NCI-H2196 (cell line): ENCODE results near the gene MEGF11.
A peak's percentile ranks its signal among the peaks of the same experiment; 100 is the strongest.
"Not testable (repeated sequence)": the region's sequence is repeated elsewhere in the genome, so short reads cannot be mapped to it uniquely, and the experiment has no call there.

Experiments
- DNase-seq: peaks from one replicate; lab custom pipeline; 2025; ENCODE audit not compliant: unreplicated experiment; lab: John Stamatoyannopoulos, UW

The MEGF11 gene

DNA sequence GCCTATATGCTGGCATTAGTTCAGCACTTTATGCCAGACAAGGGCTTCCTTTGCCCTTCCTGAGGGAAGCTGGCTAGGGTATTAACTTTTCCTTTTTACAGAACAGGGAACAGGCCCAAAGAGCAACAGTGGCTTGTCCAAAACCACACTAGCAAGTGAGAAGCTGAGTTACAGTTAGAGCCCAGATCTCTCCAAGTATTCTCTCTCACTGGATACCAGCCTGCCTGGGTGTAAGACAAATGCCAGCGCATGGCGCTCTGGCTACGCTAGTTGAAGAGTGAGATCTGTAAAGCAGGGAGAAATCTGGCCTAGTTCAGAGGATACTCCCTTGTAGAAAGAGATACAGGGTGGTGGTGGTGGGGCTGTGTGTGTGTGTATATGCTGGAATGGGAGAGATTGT lies 345.9 kb downstream of the MEGF11 start:
- DNase-seq: no peak

- no peak for DNase-seq
These were observed 347.2 kb downstream of the MEGF11 start for GRCh38 chr15:65906396-65906795.

DNA sequence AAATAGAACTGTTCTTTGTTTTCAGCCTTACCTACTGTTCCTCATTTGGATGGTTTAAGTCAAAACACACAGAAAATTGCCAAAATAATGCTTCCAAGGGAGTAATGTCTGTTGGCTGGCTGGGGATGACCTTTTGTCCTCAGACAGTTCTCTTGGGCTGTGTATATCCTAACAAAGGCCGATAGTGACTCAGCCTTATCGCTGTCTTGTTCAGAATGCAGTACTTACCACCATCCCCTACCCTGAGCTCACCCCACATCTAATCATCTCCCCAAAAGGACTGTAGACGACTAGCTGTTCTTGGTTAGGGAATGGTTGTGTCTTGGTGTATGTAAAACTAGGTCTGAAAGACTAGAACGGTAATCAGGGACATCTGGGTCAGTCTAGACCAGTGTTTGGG lies 349.2 kb downstream of the MEGF11 start:
- no peak for DNase-seq

- DNase-seq: no peak
These were observed 350.1 kb downstream of the MEGF11 start for GRCh38 chr15:65903296-65904073.

GRCh38 chr15:65902373-65902772 lies 351.2 kb downstream of the MEGF11 start:
- DNase-seq: peak; percentile 68

DNA sequence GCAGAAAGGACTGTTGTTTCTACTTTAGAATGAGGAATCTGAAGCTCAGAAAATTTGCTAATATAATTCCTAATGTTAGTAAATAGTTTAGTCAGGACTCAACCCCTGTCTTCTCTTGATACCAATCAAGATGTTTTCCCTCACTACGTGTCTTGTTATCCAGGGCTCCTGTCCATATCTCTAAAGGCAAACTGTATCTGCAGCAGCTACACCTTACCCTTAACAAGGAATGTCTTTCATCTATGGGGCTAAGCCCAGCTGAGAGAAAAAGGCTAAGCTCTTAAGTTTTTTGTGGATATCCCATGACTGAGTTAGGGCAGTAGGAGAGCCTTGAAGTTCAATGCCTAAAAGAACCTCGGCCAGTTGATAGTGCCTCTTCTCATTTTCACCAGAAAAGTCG lies 351.7 kb downstream of the MEGF11 start:
- no peak for DNase-seq

GRCh38 chr15:65901336-65901735 lies 352.2 kb downstream of the MEGF11 start:
- DNase-seq: no peak

GRCh38 chr15:65900488-65900887 lies 353.1 kb downstream of the MEGF11 start:
- DNase-seq: no peak

- no peak for DNase-seq
These were observed 357.3 kb downstream of the MEGF11 start for GRCh38 chr15:65896236-65896635.

GRCh38 chr15:65893060-65893459 lies 360.5 kb downstream of the MEGF11 start:
- DNase-seq: no peak

- DNase-seq: no peak
These were observed 364.6 kb downstream of the MEGF11 start for GRCh38 chr15:65888981-65889380.

DNA sequence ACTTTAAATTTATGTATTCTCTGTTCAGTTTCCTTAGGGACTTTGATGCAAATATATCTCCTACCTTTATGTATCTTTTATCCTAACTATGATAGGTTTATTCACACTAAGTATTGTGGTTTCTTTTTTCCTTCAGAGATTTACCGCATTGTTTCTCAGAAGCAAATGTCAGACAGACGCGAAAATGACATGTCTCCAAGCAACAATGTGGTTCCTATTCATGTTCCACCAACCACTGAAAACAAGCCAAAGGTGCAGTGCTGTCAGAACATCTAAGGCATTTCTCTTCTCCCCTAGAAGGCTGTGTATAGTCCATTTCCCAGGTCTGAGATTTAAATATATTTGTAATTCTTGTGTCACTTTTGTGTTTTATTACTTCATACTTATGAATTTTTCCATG lies 366.0 kb downstream of the MEGF11 start:
- DNase-seq: no peak

- DNase-seq: no peak
These were observed 367.8 kb downstream of the MEGF11 start for GRCh38 chr15:65885668-65886218.

DNA sequence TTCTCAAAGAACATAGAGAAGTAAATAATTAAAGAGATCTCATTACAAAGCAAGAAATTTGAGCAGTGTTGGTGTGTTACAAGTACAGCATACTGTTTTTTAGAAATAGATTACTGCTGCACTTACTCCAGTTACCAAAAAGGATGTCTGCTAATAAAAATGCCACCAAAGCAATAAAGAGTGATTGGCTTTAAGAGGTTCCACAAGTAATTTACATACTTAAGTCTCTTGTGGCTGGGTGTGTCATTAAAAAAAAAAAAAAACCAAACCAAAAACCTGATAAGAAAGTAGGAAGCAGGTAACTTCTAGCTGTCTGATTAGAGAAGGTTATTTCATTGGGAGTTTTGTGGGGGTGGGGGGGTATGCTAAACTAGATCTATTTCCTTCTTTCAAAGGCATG lies 369.0 kb downstream of the MEGF11 start:
- DNase-seq: no peak

- no peak for DNase-seq
These were observed 370.0 kb downstream of the MEGF11 start for GRCh38 chr15:65883571-65883970.

DNA sequence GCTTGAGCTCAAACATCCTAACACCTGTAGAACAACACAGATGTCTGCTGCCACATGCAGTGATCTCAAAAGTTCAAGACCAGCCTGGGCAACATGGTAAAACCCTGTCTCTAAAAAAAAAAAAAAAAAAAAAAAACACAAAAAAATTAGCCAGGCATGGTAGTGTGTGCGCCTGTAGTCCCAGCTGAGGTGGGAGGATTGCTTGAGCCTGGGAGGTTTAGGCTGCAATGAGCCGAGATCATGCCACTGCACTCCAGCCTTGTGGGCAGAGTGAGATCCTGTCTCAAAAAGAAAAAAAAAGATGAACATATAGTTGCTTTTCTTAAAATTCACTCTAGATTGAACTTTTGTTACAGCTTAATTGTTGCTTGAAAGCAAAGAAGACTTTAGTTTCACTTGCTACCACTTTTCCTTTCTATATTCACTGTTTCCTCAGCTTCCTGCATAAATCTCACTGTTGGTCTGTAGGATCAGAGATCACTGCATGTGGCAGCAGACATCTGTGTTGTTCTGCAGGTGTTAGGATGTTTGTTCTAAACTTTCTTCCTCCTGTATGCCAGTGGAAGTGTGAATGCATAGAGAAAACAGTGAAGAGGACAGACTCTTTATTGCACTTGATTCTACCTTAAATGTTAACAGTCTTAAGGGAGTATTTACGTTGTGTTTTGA lies 371.6 kb downstream of the MEGF11 start:
- DNase-seq: no peak

DNA sequence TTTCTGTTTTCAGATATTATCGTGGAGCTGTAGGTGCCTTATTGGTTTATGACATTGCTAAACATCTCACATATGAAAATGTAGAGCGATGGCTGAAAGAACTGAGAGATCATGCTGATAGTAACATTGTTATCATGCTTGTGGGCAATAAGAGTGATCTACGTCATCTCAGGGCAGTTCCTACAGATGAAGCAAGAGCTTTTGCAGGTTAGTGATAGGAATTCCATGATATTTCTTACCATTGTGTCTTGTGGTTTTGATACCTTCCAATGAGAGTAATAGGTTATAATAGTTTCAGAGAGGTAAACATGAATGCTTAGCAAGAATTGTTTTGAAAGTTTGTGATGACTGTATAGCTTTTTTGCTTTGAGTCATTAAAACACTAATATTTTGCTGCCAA lies 375.8 kb downstream of the MEGF11 start:
- no peak for DNase-seq

- no peak for DNase-seq
These were observed 378.1 kb downstream of the MEGF11 start for GRCh38 chr15:65875458-65875857.

GRCh38 chr15:65873256-65873655 lies 380.3 kb downstream of the MEGF11 start:
- no peak for DNase-seq

- DNase-seq: not testable (repeated sequence)
These were observed 381.0 kb downstream of the MEGF11 start for GRCh38 chr15:65872596-65872995.

DNA sequence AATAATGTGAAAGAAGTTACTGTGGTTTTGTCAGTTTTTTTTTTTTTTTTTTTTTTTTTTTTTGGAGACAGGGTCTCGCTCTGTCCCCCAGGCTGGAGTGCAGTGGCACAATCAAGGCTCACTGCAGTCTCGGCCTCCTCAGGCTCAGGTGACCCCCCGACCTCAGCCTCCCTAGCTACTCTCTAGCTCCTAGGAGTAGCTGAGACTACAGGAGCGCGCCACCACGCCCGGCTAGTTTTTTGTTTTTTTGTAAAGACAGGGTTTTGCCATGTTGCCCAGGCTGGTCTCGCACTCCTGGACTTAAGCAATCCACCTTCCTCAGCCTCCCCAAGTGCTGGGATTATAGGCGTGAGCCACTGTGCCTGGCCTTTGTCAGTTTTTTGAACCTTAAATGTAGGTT lies 381.7 kb downstream of the MEGF11 start:
- DNase-seq: not testable (repeated sequence)

GRCh38 chr15:65870889-65871533 lies 382.5 kb downstream of the MEGF11 start:
- no peak for DNase-seq
